ENCODE data around the gene C11orf86. TPM values are rescaled to one million over a fixed set of nuclear protein-coding genes. Genes with fewer than 3 reads are reported as not detected.

C11orf86 gene
- total RNA-seq, 2 experiments from 2014 or later, result not detected

- Histone ChIP-seq H3K36me3 (ENCODE audit: insufficient read depth, low read length) (no peaks in the 10 kb centered on the region), H3K4me2 (ENCODE audit: low read length) (no peak overlapping the region), H3K4me1 (ENCODE audit: insufficient read depth, low read length, poor library complexity, severe bottlenecking) (no peaks in the 10 kb centered on the region), H3K4me3 (ENCODE audit: low read depth, low read length, poor library complexity, severe bottlenecking) (no peak overlapping the region), H2AFZ (ENCODE audit: low read length) (no peak overlapping the region), H3K27ac (ENCODE audit: low read depth, low read length, poor library complexity, severe bottlenecking) (no peak overlapping the region), H4K20me1 (ENCODE audit: insufficient read depth, low read length) (no peaks in the 10 kb centered on the region), H3K9me2 (ENCODE audit: insufficient read depth, low read length) (no peaks in the 10 kb centered on the region), H3K9me3 (ENCODE audit: low read length) (no peaks in the 10 kb centered on the region), H3K79me2 (ENCODE audit: insufficient read depth, low read depth, low read length) (no peaks in the 10 kb centered on the region)
- intact Hi-C loops (cut with micrococcal nuclease; ENCODE audit: unreplicated experiment), result no loop called here
- DNase-seq (ENCODE audit: low spot score), result no peak
- BruUV-seq (replicated peaks), result no TSS peak
- no peak for TF ChIP-seq EZH2phosphoT487 (IDR thresholded peaks at IDR 0.05; ENCODE audit: borderline replicate concordance, low read depth, low read length)
- no peak for TF ChIP-seq CTCF (conservative IDR thresholded peaks at IDR 0.05; ENCODE audit: low read length)
- ChIA-PET POLR2A (interaction anchor here (0.6 kb wide), 1 partner anchor 34 kb away, joined by 4 read pairs; no protein-coding TSS in a partner anchor), CTCF (ENCODE audit: unreplicated experiment) (no interaction called here)
Observed at GRCh38 chr11:66936311-66936711, 38.8 kb upstream of the C11orf86 start.

GRCh38 chr11:66937193-66937733 is 37.8 kb upstream of the C11orf86 start:
- Histone ChIP-seq H3K9me3 (ENCODE audit: low read length) (no peaks in the 10 kb centered on the region), H4K20me1 (ENCODE audit: insufficient read depth, low read length) (no peaks in the 10 kb centered on the region), H3K9me2 (ENCODE audit: insufficient read depth, low read length) (no peaks in the 10 kb centered on the region), H3K4me3 (ENCODE audit: low read depth, low read length, poor library complexity, severe bottlenecking) (no peak overlapping the region), H3K36me3 (ENCODE audit: insufficient read depth, low read length) (no peaks in the 10 kb centered on the region), H2AFZ (ENCODE audit: low read length) (no peak overlapping the region), H3K27ac (ENCODE audit: low read depth, low read length, poor library complexity, severe bottlenecking) (no peak overlapping the region), H3K4me2 (ENCODE audit: low read length) (no peak overlapping the region), H3K79me2 (ENCODE audit: insufficient read depth, low read depth, low read length) (no peaks in the 10 kb centered on the region), H3K4me1 (ENCODE audit: insufficient read depth, low read length, poor library complexity, severe bottlenecking) (no peaks in the 10 kb centered on the region)
- POLR2A ChIA-PET, result interaction anchor here (0.7 to 0.8 kb wide), 2 partner anchors 79 to 470 kb away, joined by 4 read pairs; partner anchors contain the start of gene PELI3
- BruUV-seq (replicated peaks), result no TSS peak
- CTCF ChIA-PET (ENCODE audit: unreplicated experiment), result no interaction called here
- DNase-seq (ENCODE audit: low spot score), result no peak
- intact Hi-C loops (cut with micrococcal nuclease; ENCODE audit: unreplicated experiment), result no loop called here
- TF ChIP-seq EZH2phosphoT487 (IDR thresholded peaks at IDR 0.05; ENCODE audit: borderline replicate concordance, low read depth, low read length) (no peak), CTCF (conservative IDR thresholded peaks at IDR 0.05; ENCODE audit: low read length) (no peak)

- DNase-seq (ENCODE audit: low spot score), result no peak
- Histone ChIP-seq H3K9me2 (ENCODE audit: insufficient read depth, low read length) (no peaks in the 10 kb centered on the region), H3K79me2 (ENCODE audit: insufficient read depth, low read depth, low read length) (no peaks in the 10 kb centered on the region), H3K4me1 (ENCODE audit: insufficient read depth, low read length, poor library complexity, severe bottlenecking) (no peaks in the 10 kb centered on the region), H4K20me1 (ENCODE audit: insufficient read depth, low read length) (no peaks in the 10 kb centered on the region), H3K36me3 (ENCODE audit: insufficient read depth, low read length) (no peaks in the 10 kb centered on the region), H3K27ac (ENCODE audit: low read depth, low read length, poor library complexity, severe bottlenecking) (no peak overlapping the region), H3K4me2 (ENCODE audit: low read length) (no peak overlapping the region), H3K4me3 (ENCODE audit: low read depth, low read length, poor library complexity, severe bottlenecking) (no peak overlapping the region), H2AFZ (ENCODE audit: low read length) (no peak overlapping the region), H3K9me3 (ENCODE audit: low read length) (no peaks in the 10 kb centered on the region)
- POLR2A ChIA-PET, result no interaction called here
- intact Hi-C loops (cut with micrococcal nuclease; ENCODE audit: unreplicated experiment), result no loop called here
- CTCF ChIA-PET (ENCODE audit: unreplicated experiment), result no interaction called here
- no TSS peak for BruUV-seq (replicated peaks)
- TF ChIP-seq CTCF (conservative IDR thresholded peaks at IDR 0.05; ENCODE audit: low read length) (no peak), EZH2phosphoT487 (IDR thresholded peaks at IDR 0.05; ENCODE audit: borderline replicate concordance, low read depth, low read length) (no peak)
Observed at GRCh38 chr11:66938582-66939135, 36.4 kb upstream of the C11orf86 start.

Data from OCI-LY7 (cell line).